IPS-15b (cell line): ENCODE measurements around the gene CRYGN.

ENCODE experiments used
- H3K27me3 ChIP-seq: one replicate; pipeline ENCODE4 v1.6.1; 2013; ENCODE audit warnings: low read length; ENCODE audit not compliant: control insufficient read depth, insufficient read depth
- H3K36me3 ChIP-seq: one replicate; pipeline ENCODE4 v1.6.1; 2013; ENCODE audit warnings: low read length; ENCODE audit not compliant: control insufficient read depth, insufficient read depth
- H3K4me1 ChIP-seq: one replicate; pipeline ENCODE4 v1.6.1; 2013; ENCODE audit warnings: mild to moderate bottlenecking, low read length; ENCODE audit not compliant: control insufficient read depth, insufficient read depth
- H3K4me3 ChIP-seq: one replicate; pipeline ENCODE4 v1.5.1; 2013; ENCODE audit warnings: low read depth, low read length
- H3K9ac ChIP-seq: one replicate; pipeline ENCODE4 v1.6.1; 2013; ENCODE audit warnings: low read depth, mild to moderate bottlenecking, low read length
- H3K9me3 ChIP-seq: one replicate; pipeline ENCODE4 v1.6.1; 2013; ENCODE audit warnings: mild to moderate bottlenecking, low read length; ENCODE audit not compliant: control insufficient read depth, insufficient read depth

The CRYGN gene

GRCh38 chr7:151435103-151435916, 4.6 kb downstream of the CRYGN start:
- H3K36me3 ChIP-seq, result no peaks in the 10 kb centered on the region
- H3K4me1 ChIP-seq, result peaks cover 3% of the 10 kb centered on the region
- H3K9ac ChIP-seq, result no peak overlapping the region
- H3K27me3 ChIP-seq, result peaks cover 11% of the 10 kb centered on the region
- no peak overlapping the region for H3K4me3 ChIP-seq
- no peaks in the 10 kb centered on the region for H3K9me3 ChIP-seq

- peaks cover 7% of the 10 kb centered on the region for H3K27me3 ChIP-seq
- H3K4me1 ChIP-seq, result peaks cover 10% of the 10 kb centered on the region
- H3K4me3 ChIP-seq, result no peak overlapping the region
- no peaks in the 10 kb centered on the region for H3K36me3 ChIP-seq
- no peak overlapping the region for H3K9ac ChIP-seq
- H3K9me3 ChIP-seq, result no peaks in the 10 kb centered on the region
These were observed 5.4 kb downstream of the CRYGN start for GRCh38 chr7:151434549-151434948.

- no peaks in the 10 kb centered on the region for H3K9me3 ChIP-seq
- H3K36me3 ChIP-seq, result no peaks in the 10 kb centered on the region
- no peak overlapping the region for H3K4me3 ChIP-seq
- H3K9ac ChIP-seq, result no peak overlapping the region
- H3K4me1 ChIP-seq, result peaks cover 11% of the 10 kb centered on the region
- H3K27me3 ChIP-seq, result peaks cover under 1% of the 10 kb centered on the region
These were observed 6.1 kb downstream of the CRYGN start for GRCh38 chr7:151433721-151434400.

- no peak overlapping the region for H3K4me3 ChIP-seq
- H3K4me1 ChIP-seq, result peaks cover 11% of the 10 kb centered on the region
- no peak overlapping the region for H3K9ac ChIP-seq
- H3K36me3 ChIP-seq, result no peaks in the 10 kb centered on the region
- H3K9me3 ChIP-seq, result no peaks in the 10 kb centered on the region
- no peaks in the 10 kb centered on the region for H3K27me3 ChIP-seq
These were observed 7.1 kb downstream of the CRYGN start for GRCh38 chr7:151432658-151433521.

GRCh38 chr7:151431768-151432311, 8.1 kb downstream of the CRYGN start:
- no peaks in the 10 kb centered on the region for H3K36me3 ChIP-seq
- H3K4me3 ChIP-seq, result no peak overlapping the region
- H3K4me1 ChIP-seq, result peaks cover 10% of the 10 kb centered on the region
- H3K9ac ChIP-seq, result no peak overlapping the region
- H3K9me3 ChIP-seq, result no peaks in the 10 kb centered on the region
- H3K27me3 ChIP-seq, result no peaks in the 10 kb centered on the region

- Histone ChIP-seq H3K9ac (no peak overlapping the region), H3K36me3 (no peaks in the 10 kb centered on the region), H3K4me1 (peaks cover 8% of the 10 kb centered on the region), H3K9me3 (no peaks in the 10 kb centered on the region), H3K27me3 (no peaks in the 10 kb centered on the region), H3K4me3 (no peak overlapping the region)
These were observed 8.6 kb downstream of the CRYGN start for GRCh38 chr7:151431281-151431767.

GRCh38 chr7:151430391-151431205, 9.3 kb downstream of the CRYGN start:
- H3K27me3 ChIP-seq, result no peaks in the 10 kb centered on the region
- peaks cover 8% of the 10 kb centered on the region for H3K4me1 ChIP-seq
- no peaks in the 10 kb centered on the region for H3K36me3 ChIP-seq
- no peak overlapping the region for H3K4me3 ChIP-seq
- no peaks in the 10 kb centered on the region for H3K9me3 ChIP-seq
- H3K9ac ChIP-seq, result no peak overlapping the region

- Histone ChIP-seq H3K4me3 (no peak overlapping the region), H3K9ac (no peak overlapping the region), H3K4me1 (peaks cover 8% of the 10 kb centered on the region), H3K27me3 (no peaks in the 10 kb centered on the region), H3K9me3 (no peaks in the 10 kb centered on the region), H3K36me3 (no peaks in the 10 kb centered on the region)
These were observed 10.2 kb downstream of the CRYGN start for GRCh38 chr7:151429560-151430331.

- Histone ChIP-seq H3K36me3 (no peaks in the 10 kb centered on the region), H3K9me3 (no peaks in the 10 kb centered on the region), H3K4me1 (peaks cover 8% of the 10 kb centered on the region), H3K27me3 (no peaks in the 10 kb centered on the region), H3K9ac (no peak overlapping the region), H3K4me3 (no peak overlapping the region)
These were observed 10.7 kb downstream of the CRYGN start for GRCh38 chr7:151429237-151429559.

GRCh38 chr7:151428378-151429236, 11.3 kb downstream of the CRYGN start:
- Histone ChIP-seq H3K9me3 (no peaks in the 10 kb centered on the region), H3K36me3 (no peaks in the 10 kb centered on the region), H3K4me3 (no peak overlapping the region), H3K27me3 (no peaks in the 10 kb centered on the region), H3K4me1 (peaks cover 8% of the 10 kb centered on the region), H3K9ac (no peak overlapping the region)
